ENCODE measurements around the gene TSPAN9. TPM values are rescaled to one million over a fixed set of nuclear protein-coding genes. Genes with fewer than 3 reads are reported as not detected.

The TSPAN9 gene
- total and polyA plus RNA-seq, 9 of the 15 experiments (the other 6 are each of a cell fraction or from before 2014, with no cell fraction given) = 0.23 to 2.1 (median 0.60) TPM; not detected in 2

GRCh38 chr12:3182426-3182825, 105.2 kb downstream of the TSPAN9 start (continued):
- no peak for TF ChIP-seq ZNF592 (IDR thresholded peaks at IDR 0.05)
- no peak for TF ChIP-seq ZNF707 (CRISPR knock-in tag; conservative IDR thresholded peaks at IDR 0.05)
- no peak for TF ChIP-seq MTA3 (IDR thresholded peaks at IDR 0.05; ENCODE audit: borderline replicate concordance)

GRCh38 chr12:3184485-3184884, 107.3 kb downstream of the TSPAN9 start:
- no peaks in the 10 kb centered on the region for H3K9me1 ChIP-seq (ENCODE audit: control insufficient read depth, insufficient read depth, low read length)
- H3K27me3 ChIP-seq (ENCODE audit: control insufficient read depth in 2 of 2, insufficient read depth in 2 of 2, low read length in 2 of 2) = peaks cover 0 to 24% of the 10 kb centered on the region in 2 experiments; a peak in 1 of 5 replicates
- TF ChIP-seq ZNF696 (CRISPR knock-in tag; conservative IDR thresholded peaks at IDR 0.05) (no peak), MNT (conservative IDR thresholded peaks at IDR 0.05) (no peak), IRF1 (CRISPR knock-in tag; IDR thresholded peaks at IDR 0.05; ENCODE audit: borderline replicate concordance) (no peak)
- H3K36me3 ChIP-seq (ENCODE audit: control insufficient read depth, insufficient read depth, low read length) = no peaks in the 10 kb centered on the region
- no peaks in the 10 kb centered on the region for H3K79me2 ChIP-seq (ENCODE audit: control insufficient read depth, insufficient read depth, low read length)
- FAIRE-seq (no peak), ATAC-seq (no peak), DNase-seq (ENCODE audit: extremely low read depth in 1 of 4, low spot score in 3 of 4) (no peak)
- in situ Hi-C loops (cut with MboI) = no loop called here
- POLR2A ChIA-PET = interaction anchor here (1.0 kb wide), 1 partner anchor 9 kb away, joined by 4 read pairs; no protein-coding TSS in a partner anchor
- no peaks in the 10 kb centered on the region for H3K4me1 ChIP-seq (replicated peaks in 1 of 2; ENCODE audit: control insufficient read depth in 2 of 2, insufficient read depth in 2 of 2, low read length in 2 of 2)
- H3K9ac ChIP-seq (ENCODE audit: insufficient read depth in 1 of 2, low read depth in 2 of 2, low read length in 2 of 2) = no peak overlapping the region
- no peak overlapping the region for H3K4me2 ChIP-seq (ENCODE audit: insufficient read depth, low read length)
- CTCF ChIA-PET (ENCODE audit: low intra/inter-chr PET ratio) = no interaction called here
- H4K20me1 ChIP-seq (replicated peaks; ENCODE audit: control insufficient read depth, insufficient read depth, low read length) = no peaks in the 10 kb centered on the region
- intact Hi-C loops (cut with micrococcal nuclease) = no loop called here
- 0% methylated on average over 9 of the region's 12 CpGs for WGBS (ENCODE audit: insufficient coverage, low coverage, missing lambda C conversion rate)
- no TSS peak for BruUV-seq (replicated peaks)
- H3K4me3 ChIP-seq = no peak overlapping the region
- no peaks in the 10 kb centered on the region for H3K9me3 ChIP-seq (replicated peaks; ENCODE audit: control insufficient read depth, insufficient read depth, low read depth, low read length)
- H2AFZ ChIP-seq (ENCODE audit: low read depth, low read length) = no peak overlapping the region
- H3K27ac ChIP-seq (ENCODE audit: extremely low read depth, low read depth, low read length) = no peak overlapping the region

All from K562 (cell line).